Ovary (tissue), 9 donors: ENCODE data around the gene COMMD10. TPM values are rescaled to one million over a fixed set of nuclear protein-coding genes. Genes with fewer than 3 reads are reported as not detected.

Source experiments
- DNase-seq, 5 donors: peaks; one replicate each; pipeline ENCODE4 v3.0.0-alpha.2; 2019 to 2020
- H3K27ac ChIP-seq, 2 donors: fragments of 200-600 bp; one replicate each; pipeline versions ENCODE4 v1.5.1 to v1.8.0; 2019 to 2022
- H3K27me3 ChIP-seq: fragments of 200-600 bp; one replicate; pipeline ENCODE4 v1.8.0; 2022
- H3K36me3 ChIP-seq: fragments of 200-600 bp; sonication (generic); one replicate; pipeline ENCODE4 v1.5.1; 2019
- H3K4me1 ChIP-seq: one replicate; pipeline ENCODE4 v1.8.1; 2013; ENCODE audit warnings: mild to moderate bottlenecking, moderate library complexity; ENCODE audit not compliant: insufficient read depth
- H3K4me3 ChIP-seq: fragments of 200-600 bp; sonication (generic); one replicate; pipeline ENCODE4 v1.5.1; 2017
- H3K9me3 ChIP-seq, 2 donors: fragments of 200-600 bp in 1 of 2; sonication (generic) in 1 of 2; one replicate each; pipeline versions ENCODE4 v1.5.1 to v1.8.1; 2013 to 2019; ENCODE audit warnings: mild to moderate bottlenecking in 1 of 2, moderate library complexity in 1 of 2
- CTCF ChIP-seq, 3 donors: fragments of 450-650 bp in 2 of 3; fragments of 200-600 bp in 1 of 3; IDR thresholded peaks; one replicate each; pipeline versions ENCODE4 v1.5.1 to v1.8.0; 2016 to 2022; ENCODE audit warnings: antibody characterized with exemption in 3 of 3, mild to moderate bottlenecking in 1 of 3
- EP300 ChIP-seq: sonication (generic); formaldehyde crosslinking; IDR thresholded peaks from one replicate; pipeline ENCODE4 v1.6.1; 2017; ENCODE audit warnings: antibody characterized with exemption
- POLR2A ChIP-seq: fragments of 450-650 bp; IDR thresholded peaks from one replicate; pipeline ENCODE4 v1.6.1; 2017; ENCODE audit warnings: antibody characterized with exemption, mild to moderate bottlenecking, moderate library complexity
- WGBS, 3 donors: extraction: QIAGEN DNeasy Blood & Tissue Kit in 1 of 3; methylation state at CpG; one replicate each; pipeline versions ENCODE4 v1.1.5 to v1.1.7; 2013 to 2017; 5-methylcytosine and 5-hydroxymethylcytosine counted together
- intact Hi-C, 4 donors: fragments of 100-400 bp; cut with DNase I; formaldehyde crosslinking; loops; one replicate each; pipeline versions ENCODE4 v1.11.0 to v1.15.1; 2022 to 2023
- polyA plus RNA-seq, 2 donors: library from polyadenylated mRNA; stranded (reverse); fragments of 200-250 nt in 1 of 2; fragments of 350-450 nt in 1 of 2; fragmentation: Illumina TruSeq in 1 of 2; extraction: RNeasy Lipid Tissue Mini Kit (QIAGEN cat#74804) in 1 of 2; gene quantifications; one replicate each; pipeline ENCODE4 v1.2.3, GENCODE V29; 2013 to 2014
- total RNA-seq, 7 donors: library from RNA; depleted of rRNA in 2 of 7; stranded (reverse); fragments of >200 nt in 2 of 7; fragmentation: NEBNext Ultra II Directional in 3 of 7; extraction: Animal tissue kit (Norgen Biotek cat#: 25700) in 3 of 7; gene quantifications; one replicate each; pipeline versions ENCODE4 v1.1.0 to v1.2.4, GENCODE V29; 2016 to 2023
- donor health status: DM: no; HTN: no; CAD: no; lungs with moderate emphysema.
- donor health status: DM: no; HTN: no; CAD: no.
- donor health status: Bipolar disorder and iron deficiency.
- donor health status: DM: yes; HTN: yes; CAD: no.
- donor health status: DM: no; HTN: no; CAD: no.
- donor health status: DM: yes; HTN: yes; CAD: no.

The COMMD10 gene
- total and polyA plus RNA-seq, 9 donors, result 19.6 to 45.9 (median 26.2) TPM

- no peaks in the 10 kb centered on the region for H3K36me3 ChIP-seq
- no peak overlapping the region for H3K4me3 ChIP-seq
- no peaks in the 10 kb centered on the region for H3K4me1 ChIP-seq
- no peak for DNase-seq
- no peaks in the 10 kb centered on the region for H3K27me3 ChIP-seq
- H3K9me3 ChIP-seq, result no peaks in the 10 kb centered on the region
- TF ChIP-seq EP300 (no peak), POLR2A (no peak)
- intact Hi-C loops, result no loop called here
- no peak overlapping the region for H3K27ac ChIP-seq
Observed at GRCh38 chr5:116276952-116277351, 192.1 kb downstream of the COMMD10 start.

GRCh38 chr5:116280149-116280803 is 195.5 kb downstream of the COMMD10 start:
- H3K4me1 ChIP-seq, result no peaks in the 10 kb centered on the region
- H3K9me3 ChIP-seq, result no peaks in the 10 kb centered on the region
- H3K36me3 ChIP-seq, result no peaks in the 10 kb centered on the region
- intact Hi-C loops, result no loop called here
- no peak for DNase-seq
- TF ChIP-seq POLR2A, result no peak
- H3K27ac ChIP-seq, result no peak overlapping the region
- H3K4me3 ChIP-seq, result no peak overlapping the region
- WGBS, 3 donors, result 80 to 94% (median 91%) methylated on average over 5 of the region's 5 CpGs
- H3K27me3 ChIP-seq, result no peaks in the 10 kb centered on the region

- Histone ChIP-seq H3K27me3 (no peaks in the 10 kb centered on the region), H3K27ac (no peak overlapping the region), H3K9me3 (no peaks in the 10 kb centered on the region), H3K4me3 (no peak overlapping the region), H3K36me3 (no peaks in the 10 kb centered on the region), H3K4me1 (no peaks in the 10 kb centered on the region)
- intact Hi-C loops, result no loop called here
- TF ChIP-seq CTCF (IDR thresholded peaks at IDR 0.05), result no peak
- TF ChIP-seq EP300, result no peak
- TF ChIP-seq POLR2A, result no peak
- no peak for DNase-seq
- WGBS, 3 donors, result 23 to 49% (median 36%) methylated on average over 1 of the region's 1 CpG
Observed at GRCh38 chr5:116281309-116281708, 196.5 kb downstream of the COMMD10 start.

GRCh38 chr5:116288524-116288923 is 203.7 kb downstream of the COMMD10 start:
- Histone ChIP-seq H3K27me3 (no peaks in the 10 kb centered on the region), H3K36me3 (no peaks in the 10 kb centered on the region), H3K4me1 (no peaks in the 10 kb centered on the region), H3K27ac (no peak overlapping the region), H3K9me3 (no peaks in the 10 kb centered on the region), H3K4me3 (no peak overlapping the region)
- DNase-seq, result no peak
- no peak for TF ChIP-seq EP300
- TF ChIP-seq CTCF (IDR thresholded peaks at IDR 0.05), result no peak
- no peak for TF ChIP-seq POLR2A
- intact Hi-C loops, result no loop called here
- WGBS, 3 donors, result 95 to 97% (median 96%) methylated on average over 2 of the region's 2 CpGs

GRCh38 chr5:116289276-116289675 is 204.5 kb downstream of the COMMD10 start:
- Histone ChIP-seq H3K36me3 (no peaks in the 10 kb centered on the region), H3K4me1 (no peaks in the 10 kb centered on the region), H3K27me3 (no peaks in the 10 kb centered on the region), H3K4me3 (no peak overlapping the region), H3K9me3 (no peaks in the 10 kb centered on the region), H3K27ac (no peak overlapping the region)
- intact Hi-C loops, result no loop called here
- no peak for TF ChIP-seq EP300
- no peak for TF ChIP-seq CTCF (IDR thresholded peaks at IDR 0.05)
- no peak for TF ChIP-seq POLR2A
- no peak for DNase-seq
- 73 to 83% (median 83%) methylated on average over 3 of the region's 3 CpGs for WGBS, 3 donors
